SK-N-SH (cell line): ENCODE data around the gene MAB21L3. TPM values are rescaled to one million over a fixed set of nuclear protein-coding genes. Genes with fewer than 3 reads are reported as not detected.

ENCODE experiments used
- CTCF ChIA-PET: fragments of 300-600, 350-600 bp; formaldehyde crosslinking; extraction: SDS; loops from one replicate; lab custom pipeline; 2021; lab: Yijun Ruan, JAX
- POLR2A ChIA-PET: fragments of 350-600 bp; sonication (Branson Sonifier 250); formaldehyde crosslinking; extraction: SDS; loops from one replicate; lab custom pipeline; 2020; ENCODE audit warnings: antibody characterized with exemption, inconsistent platforms; lab: Yijun Ruan, JAX
- DNase-seq: peaks from one replicate; pipeline ENCODE4 v3.0.0; 2012
- H2AFZ ChIP-seq: fragments of 200-600 bp; sonication (generic); 2 replicates; pipeline ENCODE4 v1.8.1; 2016; ENCODE audit warnings: antibody characterized with exemption, mild to moderate bottlenecking, low read depth
- H3F3A ChIP-seq: fragments of 200-600 bp; sonication (generic); replicated peaks from 2 replicates; pipeline ENCODE3; 2016; ENCODE audit warnings: antibody characterized with exemption, mild to moderate bottlenecking; ENCODE audit not compliant: insufficient read depth
- H3K27ac ChIP-seq, 2 experiments: fragments of 200-500 bp in 1 of 2; fragments of 200-600 bp in 1 of 2; sonication (Bioruptor generic) in 1 of 2; sonication (generic), shearing (Covaris generic) in 1 of 2; 2 replicates each; pipeline versions ENCODE4 v1.5.1 to v1.6.1; 2014 to 2016; ENCODE audit warnings: low read depth in 2 of 2, inconsistent platforms in 1 of 2, low read length in 1 of 2, mild to moderate bottlenecking in 1 of 2, mixed read lengths in 1 of 2
- H3K27me3 ChIP-seq: fragments of 200-600 bp; sonication (generic), shearing (Covaris generic); 2 replicates; pipeline ENCODE4 v1.6.1; 2016; ENCODE audit warnings: mixed run types; ENCODE audit not compliant: insufficient read depth
- H3K36me3 ChIP-seq, 2 experiments: fragments of 200-500 bp in 1 of 2; fragments of 200-600 bp in 1 of 2; sonication (Bioruptor generic) in 1 of 2; sonication (generic) in 1 of 2; replicated peaks in 1 of 2; 2 replicates each; pipeline versions ENCODE3 to v1.5.1; 2014 to 2016; ENCODE audit warnings: low read length in 1 of 2, mild to moderate bottlenecking in 1 of 2; ENCODE audit not compliant: insufficient read depth in 2 of 2, control insufficient read depth in 1 of 2
- H3K4me1 ChIP-seq, 2 experiments: fragments of 200-500 bp in 1 of 2; fragments of 200-600 bp in 1 of 2; sonication (Bioruptor generic) in 1 of 2; sonication (generic), shearing (Covaris generic) in 1 of 2; 2 replicates each; pipeline versions ENCODE4 v1.5.1 to v1.6.1; 2014 to 2016; ENCODE audit warnings: low read depth in 1 of 2, low read length in 1 of 2, mixed run types in 1 of 2; ENCODE audit not compliant: insufficient read depth in 2 of 2, control insufficient read depth in 1 of 2
- H3K4me2 ChIP-seq: fragments of 200-600 bp; sonication (generic), shearing (Covaris generic); 2 replicates; pipeline ENCODE4 v1.6.1; 2017; ENCODE audit warnings: mixed run types
- H3K4me3 ChIP-seq, 2 experiments: fragments of 200-500 bp in 1 of 2; fragments of 200-600 bp in 1 of 2; sonication (Bioruptor generic) in 1 of 2; sonication (generic), shearing (Covaris generic) in 1 of 2; 2 replicates each; pipeline versions ENCODE4 v1.5.1 to v1.8.1; 2014 to 2016; ENCODE audit warnings: low read depth in 2 of 2, inconsistent platforms in 1 of 2, low read length in 1 of 2, mild to moderate bottlenecking in 1 of 2, mixed read lengths in 1 of 2, moderate library complexity in 1 of 2
- H3K79me2 ChIP-seq: fragments of 200-600 bp; sonication (generic); 2 replicates; pipeline ENCODE4 v1.8.1; 2017; ENCODE audit warnings: mild to moderate bottlenecking; ENCODE audit not compliant: insufficient read depth
- H3K9ac ChIP-seq: fragments of 200-600 bp; sonication (generic); 2 replicates; pipeline ENCODE4 v1.6.1; 2017; ENCODE audit warnings: mixed run types
- H3K9me2 ChIP-seq: fragments of 200-600 bp; sonication (generic); 2 replicates; pipeline ENCODE4 v1.6.1; 2017; ENCODE audit warnings: mixed run types
- H3K9me3 ChIP-seq: fragments of 200-600 bp; sonication (generic); 2 replicates; pipeline ENCODE4 v1.6.1; 2017; ENCODE audit warnings: mixed run types, mild to moderate bottlenecking, moderate library complexity
- H4K20me1 ChIP-seq: fragments of 200-600 bp; sonication (generic); 2 replicates; pipeline ENCODE4 v1.6.1; 2017; ENCODE audit warnings: mild to moderate bottlenecking, mixed run types; ENCODE audit not compliant: insufficient read depth
- CHD2 ChIP-seq: fragments of 150-350 bp; IDR thresholded peaks from 2 replicates; pipeline ENCODE4 v1.6.1; 2018; ENCODE audit warnings: low read length; ENCODE audit not compliant: partially characterized antibody
- EP300 ChIP-seq, 2 experiments: IDR thresholded peaks; 2 replicates each; pipeline versions ENCODE4 v1.4.0 to v1.6.1; 2012; ENCODE audit warnings: borderline replicate concordance in 1 of 2, low read depth in 1 of 2, low read length in 1 of 2
- FOXJ3 ChIP-seq: sonication (generic); formaldehyde crosslinking; IDR thresholded peaks from 2 replicates; pipeline ENCODE4 v1.5.1; 2020; ENCODE audit warnings: mild to moderate bottlenecking, missing genetic modification reagents
- GATA2 ChIP-seq: sonication (generic); formaldehyde crosslinking; IDR thresholded peaks from 2 replicates; pipeline ENCODE4 v1.5.0; 2020; ENCODE audit warnings: mild to moderate bottlenecking, missing genetic modification reagents
- MXI1 ChIP-seq: IDR thresholded peaks from 2 replicates; pipeline ENCODE4 v1.6.1; 2012; ENCODE audit warnings: mild to moderate bottlenecking, low read depth, low read length, improper control_type of control experiment
- RFX5 ChIP-seq: IDR thresholded peaks from 2 replicates; pipeline ENCODE4 v1.6.1; 2012; ENCODE audit warnings: mild to moderate bottlenecking, improper control_type of control experiment, low read length
- RXRA ChIP-seq: IDR thresholded peaks from 2 replicates; pipeline ENCODE4 v1.4.0; 2012; ENCODE audit warnings: low read depth, mild to moderate bottlenecking, borderline replicate concordance
- TEAD4 ChIP-seq: IDR thresholded peaks from 2 replicates; pipeline ENCODE4 v1.4.0; 2012; ENCODE audit warnings: mild to moderate bottlenecking, borderline replicate concordance; ENCODE audit not compliant: insufficient read depth
- YY1 ChIP-seq: IDR thresholded peaks from 2 replicates; pipeline ENCODE4 v1.4.0; 2012; ENCODE audit warnings: low read depth, mild to moderate bottlenecking
- WGBS: methylation state at CpG from one replicate; pipeline ENCODE4 v1.1.6; 2017; ENCODE audit warnings: low lambda C conversion rate; 5-methylcytosine and 5-hydroxymethylcytosine counted together
- polyA plus RNA-seq, 3 experiments: library from polyadenylated mRNA; depleted of rRNA; stranded (reverse); fragments of >200 nt; gene quantifications; 2 replicates each; pipeline ENCODE4 v1.2.3, GENCODE V29; 2012
- TF ChIP-seq, protein P1 (sequence below): IDR thresholded peaks from 2 replicates; pipeline ENCODE4 v1.4.0; 2012; ENCODE audit warnings: low read depth
- TF ChIP-seq, protein P2 (sequence below): IDR thresholded peaks from 2 replicates; pipeline ENCODE4 v1.6.1; 2012; ENCODE audit warnings: mild to moderate bottlenecking, low read depth, low read length, moderate library complexity
- TF ChIP-seq, protein P3 (sequence below): IDR thresholded peaks from 2 replicates; pipeline ENCODE4 v1.4.0; 2012; ENCODE audit warnings: low read depth, borderline replicate concordance
- TF ChIP-seq, protein P4 (sequence below): fragments of 150-350 bp; IDR thresholded peaks from 2 replicates; pipeline ENCODE4 v1.6.1; 2017; ENCODE audit warnings: antibody characterized with exemption, low read length, low read depth, borderline replicate concordance
- TF ChIP-seq, protein P5 (sequence below): IDR thresholded peaks from 2 replicates; pipeline ENCODE4 v1.4.0; 2012; ENCODE audit warnings: low read depth, borderline replicate concordance

Gene MAB21L3
- polyA plus RNA-seq, 1 of the 3 experiments (the other 2 are of a cell fraction), result not detected

DNA sequence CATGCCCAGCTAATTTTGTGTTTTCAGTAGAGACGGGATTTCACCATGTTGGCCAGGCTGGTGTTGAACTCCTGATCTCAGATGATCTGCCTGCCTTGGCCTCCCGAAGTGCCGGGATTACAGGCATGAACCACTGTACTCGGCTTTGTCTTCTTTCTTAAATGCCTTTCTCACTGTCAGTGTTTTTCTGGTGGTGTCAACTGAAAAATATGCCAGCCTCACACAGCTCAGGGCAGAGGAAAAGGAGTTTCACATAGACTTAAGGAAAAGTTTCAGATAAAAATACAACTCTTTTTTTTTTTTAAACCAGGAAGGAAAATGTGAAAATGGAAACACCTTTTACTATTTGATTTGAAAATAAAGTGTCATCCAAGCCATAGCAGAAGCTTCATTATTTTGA, 4.6 kb upstream of the MAB21L3 start (continued):
- TF ChIP-seq YY1, result no peak
- TF ChIP-seq, all 33 proteins: peak for 0

DNA sequence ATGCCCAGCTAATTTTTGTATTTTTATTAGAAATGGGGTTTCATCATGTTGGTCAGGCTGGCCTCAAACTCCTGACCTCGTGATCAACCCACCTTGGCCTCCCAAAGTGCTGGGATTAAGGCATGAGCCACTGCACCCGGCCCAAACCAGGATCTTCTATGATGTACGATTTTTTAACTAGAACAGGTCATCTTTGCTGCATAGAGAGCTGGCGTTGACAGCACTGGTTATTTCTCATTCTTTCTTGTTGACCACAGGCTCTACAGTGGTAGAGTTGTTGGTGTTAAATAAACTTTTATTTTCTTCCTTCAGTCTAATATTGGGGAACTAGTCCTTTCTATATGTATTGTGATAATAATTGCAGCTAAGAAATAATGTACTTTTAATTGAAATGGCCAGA, 3.8 kb upstream of the MAB21L3 start:
- ChIA-PET POLR2A (no interaction called here), CTCF (interaction anchor here (0.7 to 1.5 kb wide), 3 partner anchors 9 to 378 kb away, joined by 3 to 5 read pairs (median 5); no protein-coding TSS in a partner anchor)
- Histone ChIP-seq H3K4me1 (peaks cover 6% of the 10 kb centered on the region in 2 experiments; a peak in 3 of 4 replicates), H3K9ac (no peak overlapping the region), H3K4me2 (no peak overlapping the region), H3K4me3 (no peak overlapping the region), H4K20me1 (no peaks in the 10 kb centered on the region), H3K79me2 (no peaks in the 10 kb centered on the region), H3K9me2 (no peaks in the 10 kb centered on the region), H3K27me3 (no peaks in the 10 kb centered on the region), H3K27ac (no peak overlapping the region), H3F3A (no peaks in the 10 kb centered on the region), H2AFZ (no peak overlapping the region), H3K9me3 (no peaks in the 10 kb centered on the region), H3K36me3 (no peaks in the 10 kb centered on the region)
- TF ChIP-seq, protein P1, sequence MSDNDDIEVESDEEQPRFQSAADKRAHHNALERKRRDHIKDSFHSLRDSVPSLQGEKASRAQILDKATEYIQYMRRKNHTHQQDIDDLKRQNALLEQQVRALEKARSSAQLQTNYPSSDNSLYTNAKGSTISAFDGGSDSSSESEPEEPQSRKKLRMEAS, result no peak
- TF ChIP-seq, protein P2, sequence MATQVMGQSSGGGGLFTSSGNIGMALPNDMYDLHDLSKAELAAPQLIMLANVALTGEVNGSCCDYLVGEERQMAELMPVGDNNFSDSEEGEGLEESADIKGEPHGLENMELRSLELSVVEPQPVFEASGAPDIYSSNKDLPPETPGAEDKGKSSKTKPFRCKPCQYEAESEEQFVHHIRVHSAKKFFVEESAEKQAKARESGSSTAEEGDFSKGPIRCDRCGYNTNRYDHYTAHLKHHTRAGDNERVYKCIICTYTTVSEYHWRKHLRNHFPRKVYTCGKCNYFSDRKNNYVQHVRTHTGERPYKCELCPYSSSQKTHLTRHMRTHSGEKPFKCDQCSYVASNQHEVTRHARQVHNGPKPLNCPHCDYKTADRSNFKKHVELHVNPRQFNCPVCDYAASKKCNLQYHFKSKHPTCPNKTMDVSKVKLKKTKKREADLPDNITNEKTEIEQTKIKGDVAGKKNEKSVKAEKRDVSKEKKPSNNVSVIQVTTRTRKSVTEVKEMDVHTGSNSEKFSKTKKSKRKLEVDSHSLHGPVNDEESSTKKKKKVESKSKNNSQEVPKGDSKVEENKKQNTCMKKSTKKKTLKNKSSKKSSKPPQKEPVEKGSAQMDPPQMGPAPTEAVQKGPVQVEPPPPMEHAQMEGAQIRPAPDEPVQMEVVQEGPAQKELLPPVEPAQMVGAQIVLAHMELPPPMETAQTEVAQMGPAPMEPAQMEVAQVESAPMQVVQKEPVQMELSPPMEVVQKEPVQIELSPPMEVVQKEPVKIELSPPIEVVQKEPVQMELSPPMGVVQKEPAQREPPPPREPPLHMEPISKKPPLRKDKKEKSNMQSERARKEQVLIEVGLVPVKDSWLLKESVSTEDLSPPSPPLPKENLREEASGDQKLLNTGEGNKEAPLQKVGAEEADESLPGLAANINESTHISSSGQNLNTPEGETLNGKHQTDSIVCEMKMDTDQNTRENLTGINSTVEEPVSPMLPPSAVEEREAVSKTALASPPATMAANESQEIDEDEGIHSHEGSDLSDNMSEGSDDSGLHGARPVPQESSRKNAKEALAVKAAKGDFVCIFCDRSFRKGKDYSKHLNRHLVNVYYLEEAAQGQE, result no peak
- TF ChIP-seq MXI1 (no peak), EP300 (IDR thresholded peaks at IDR 0.05; ENCODE audit: borderline replicate concordance in 1 of 2, low read depth in 1 of 2, low read length in 1 of 2) (no peak), GATA2 (CRISPR knock-in tag) (no peak)
- TF ChIP-seq, protein P3, sequence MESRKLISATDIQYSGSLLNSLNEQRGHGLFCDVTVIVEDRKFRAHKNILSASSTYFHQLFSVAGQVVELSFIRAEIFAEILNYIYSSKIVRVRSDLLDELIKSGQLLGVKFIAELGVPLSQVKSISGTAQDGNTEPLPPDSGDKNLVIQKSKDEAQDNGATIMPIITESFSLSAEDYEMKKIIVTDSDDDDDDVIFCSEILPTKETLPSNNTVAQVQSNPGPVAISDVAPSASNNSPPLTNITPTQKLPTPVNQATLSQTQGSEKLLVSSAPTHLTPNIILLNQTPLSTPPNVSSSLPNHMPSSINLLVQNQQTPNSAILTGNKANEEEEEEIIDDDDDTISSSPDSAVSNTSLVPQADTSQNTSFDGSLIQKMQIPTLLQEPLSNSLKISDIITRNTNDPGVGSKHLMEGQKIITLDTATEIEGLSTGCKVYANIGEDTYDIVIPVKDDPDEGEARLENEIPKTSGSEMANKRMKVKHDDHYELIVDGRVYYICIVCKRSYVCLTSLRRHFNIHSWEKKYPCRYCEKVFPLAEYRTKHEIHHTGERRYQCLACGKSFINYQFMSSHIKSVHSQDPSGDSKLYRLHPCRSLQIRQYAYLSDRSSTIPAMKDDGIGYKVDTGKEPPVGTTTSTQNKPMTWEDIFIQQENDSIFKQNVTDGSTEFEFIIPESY, result no peak
- WGBS, result 44% methylated on average over 4 of the region's 4 CpGs
- DNase-seq, result no peak

DNA sequence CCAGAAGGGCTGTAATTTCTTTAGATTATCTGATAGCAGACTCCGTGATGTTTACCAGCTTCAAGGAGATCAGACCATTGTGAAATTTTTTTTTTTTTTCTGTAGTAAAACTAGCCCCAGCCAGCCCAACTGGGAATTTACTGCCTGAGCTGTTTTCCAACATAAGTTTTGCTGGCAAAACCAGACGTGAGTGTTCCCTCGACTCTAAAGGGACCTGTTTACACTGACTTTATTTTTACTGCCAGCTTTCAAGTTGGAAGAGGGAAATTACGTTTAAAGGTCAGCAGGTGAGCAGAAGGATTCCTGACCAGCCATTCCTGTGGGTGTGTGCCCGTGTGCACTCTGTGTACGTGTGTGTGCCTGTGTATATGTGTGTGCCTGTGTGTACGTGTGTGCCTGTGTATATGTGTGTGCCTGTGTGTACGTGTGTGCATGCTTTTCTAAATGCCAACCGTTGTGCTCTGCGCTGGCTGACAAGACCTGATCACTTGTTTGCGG, 374 bp downstream of the MAB21L3 start:
- H3K27ac ChIP-seq, result no peak overlapping the region
- H3K9ac ChIP-seq, result no peak overlapping the region
- no peak overlapping the region for H2AFZ ChIP-seq
- no peaks in the 10 kb centered on the region for H3K9me3 ChIP-seq
- ChIA-PET CTCF (interaction anchor here (0.9 to 3.5 kb wide), 4 partner anchors 16 to 374 kb away, joined by 3 to 17 read pairs (median 4); no protein-coding TSS in a partner anchor), POLR2A (no interaction called here)
- H3K4me1 ChIP-seq, result peaks cover 6% of the 10 kb centered on the region in 2 experiments; a peak in 3 of 4 replicates
- no peaks in the 10 kb centered on the region for H3K79me2 ChIP-seq
- no peaks in the 10 kb centered on the region for H4K20me1 ChIP-seq
- no peaks in the 10 kb centered on the region for H3K9me2 ChIP-seq
- H3K4me2 ChIP-seq, result no peak overlapping the region
- no peak overlapping the region for H3K4me3 ChIP-seq
- 63% methylated on average over 11 of the region's 11 CpGs for WGBS
- no peaks in the 10 kb centered on the region for H3K27me3 ChIP-seq
- no peak for DNase-seq
- no peaks in the 10 kb centered on the region for H3F3A ChIP-seq
- no peaks in the 10 kb centered on the region for H3K36me3 ChIP-seq
- TF ChIP-seq TEAD4, result no peak
- no peak for TF ChIP-seq FOXJ3
- TF ChIP-seq YY1, result no peak
- TF ChIP-seq, protein P4, sequence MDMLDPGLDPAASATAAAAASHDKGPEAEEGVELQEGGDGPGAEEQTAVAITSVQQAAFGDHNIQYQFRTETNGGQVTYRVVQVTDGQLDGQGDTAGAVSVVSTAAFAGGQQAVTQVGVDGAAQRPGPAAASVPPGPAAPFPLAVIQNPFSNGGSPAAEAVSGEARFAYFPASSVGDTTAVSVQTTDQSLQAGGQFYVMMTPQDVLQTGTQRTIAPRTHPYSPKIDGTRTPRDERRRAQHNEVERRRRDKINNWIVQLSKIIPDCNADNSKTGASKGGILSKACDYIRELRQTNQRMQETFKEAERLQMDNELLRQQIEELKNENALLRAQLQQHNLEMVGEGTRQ, result no peak
- no peak for TF ChIP-seq RFX5
- no peak for TF ChIP-seq CHD2
- TF ChIP-seq, protein P5, sequence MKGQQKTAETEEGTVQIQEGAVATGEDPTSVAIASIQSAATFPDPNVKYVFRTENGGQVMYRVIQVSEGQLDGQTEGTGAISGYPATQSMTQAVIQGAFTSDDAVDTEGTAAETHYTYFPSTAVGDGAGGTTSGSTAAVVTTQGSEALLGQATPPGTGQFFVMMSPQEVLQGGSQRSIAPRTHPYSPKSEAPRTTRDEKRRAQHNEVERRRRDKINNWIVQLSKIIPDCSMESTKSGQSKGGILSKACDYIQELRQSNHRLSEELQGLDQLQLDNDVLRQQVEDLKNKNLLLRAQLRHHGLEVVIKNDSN, result no peak
- TF ChIP-seq RXRA, result no peak
